WTC11 (cell line): ENCODE results near the gene PODXL.

Experiments
- AFF4 ChIP-seq: sonication (generic); formaldehyde crosslinking; IDR thresholded peaks from 2 replicates; pipeline ENCODE4 v1.8.1; 2023; ENCODE audit warnings: mild to moderate bottlenecking, missing genetic modification reagents, borderline replicate concordance
- CTCF ChIP-seq: fragments of 200-600 bp; IDR thresholded peaks from 2 replicates; pipeline ENCODE4 v1.8.0; 2022; ENCODE audit warnings: antibody characterized with exemption
- ESRRA ChIP-seq: sonication (generic); formaldehyde crosslinking; IDR thresholded peaks from 2 replicates; pipeline ENCODE4 v1.8.1; 2022; ENCODE audit warnings: mild to moderate bottlenecking, missing genetic modification reagents, borderline replicate concordance
- MAX ChIP-seq: sonication (generic); formaldehyde crosslinking; IDR thresholded peaks from 2 replicates; pipeline ENCODE4 v1.8.0; 2022; ENCODE audit warnings: mild to moderate bottlenecking, missing genetic modification reagents
- NR3C1 ChIP-seq: sonication (generic); formaldehyde crosslinking; conservative IDR thresholded peaks from 2 replicates; pipeline ENCODE4 v1.8.1; 2023; ENCODE audit warnings: low read depth, mild to moderate bottlenecking, missing genetic modification reagents
- PRRX2 ChIP-seq: fragments of 250-450 bp; sonication (Bioruptor Pico); IDR thresholded peaks from 2 replicates; pipeline ENCODE4 v1.8.0; 2021; ENCODE audit warnings: mild to moderate bottlenecking
- SP1 ChIP-seq: sonication (generic); formaldehyde crosslinking; conservative IDR thresholded peaks from 2 replicates; pipeline ENCODE4 v1.8.1; 2022; ENCODE audit warnings: missing genetic modification reagents
- USF2 ChIP-seq: sonication (generic); formaldehyde crosslinking; IDR thresholded peaks from 2 replicates; pipeline ENCODE4 v1.8.1; 2023; ENCODE audit warnings: mild to moderate bottlenecking, missing genetic modification reagents, moderate library complexity
- ZBTB21 ChIP-seq: sonication (generic); formaldehyde crosslinking; IDR thresholded peaks from 2 replicates; pipeline ENCODE4 v1.8.1; 2023; ENCODE audit warnings: mild to moderate bottlenecking, missing genetic modification reagents, borderline replicate concordance
- ZNF138 ChIP-seq: sonication (generic); formaldehyde crosslinking; conservative IDR thresholded peaks from 2 replicates; pipeline ENCODE4 v1.8.1; 2022; ENCODE audit warnings: mild to moderate bottlenecking, moderate library complexity, missing genetic modification reagents

GRCh38 chr7:131536361-131536849 is 20.0 kb downstream of the PODXL start:
- TF ChIP-seq CTCF, result no peak
- no peak for TF ChIP-seq NR3C1 (CRISPR knock-in tag)
- no peak for TF ChIP-seq ZNF138 (CRISPR knock-in tag)
- no peak for TF ChIP-seq MAX
- TF ChIP-seq ZBTB21 (CRISPR knock-in tag), result no peak
- no peak for TF ChIP-seq SP1 (CRISPR knock-in tag)
- no peak for TF ChIP-seq USF2
- TF ChIP-seq PRRX2 (CRISPR knock-in tag), result no peak
- no peak for TF ChIP-seq ESRRA (CRISPR knock-in tag)
- no peak for TF ChIP-seq AFF4 (CRISPR knock-in tag)
